BE2C (cell line): ENCODE measurements around the gene KRT76.

ENCODE experiments used
- DNase-seq: peaks from one replicate; pipeline ENCODE4 v3.0.0-alpha.2; 2020
- H3K27me3 ChIP-seq: fragments of 250-450 bp; sonication (Bioruptor Pico); 2 replicates; pipeline ENCODE4 v1.5.1; 2020; ENCODE audit warnings: mild to moderate bottlenecking
- H3K36me3 ChIP-seq: fragments of 250-450 bp; sonication (Bioruptor Pico); 2 replicates; pipeline ENCODE4 v1.5.1; 2020; ENCODE audit warnings: mild to moderate bottlenecking
- H3K4me1 ChIP-seq: fragments of 250-450 bp; sonication (Bioruptor Pico); 2 replicates; pipeline ENCODE4 v1.5.1; 2020
- H3K4me3 ChIP-seq: 2 replicates; pipeline ENCODE4 v1.5.1; 2011; ENCODE audit warnings: low read depth, low read length
- H3K9me3 ChIP-seq: fragments of 250-450 bp; sonication (Bioruptor Pico); 2 replicates; pipeline ENCODE4 v1.5.1; 2020
- TF ChIP-seq, protein P1 (sequence below): IDR thresholded peaks from 2 replicates; pipeline ENCODE4 v1.5.1; 2012; ENCODE audit warnings: mild to moderate bottlenecking, low read depth, low read length

Gene KRT76

DNA sequence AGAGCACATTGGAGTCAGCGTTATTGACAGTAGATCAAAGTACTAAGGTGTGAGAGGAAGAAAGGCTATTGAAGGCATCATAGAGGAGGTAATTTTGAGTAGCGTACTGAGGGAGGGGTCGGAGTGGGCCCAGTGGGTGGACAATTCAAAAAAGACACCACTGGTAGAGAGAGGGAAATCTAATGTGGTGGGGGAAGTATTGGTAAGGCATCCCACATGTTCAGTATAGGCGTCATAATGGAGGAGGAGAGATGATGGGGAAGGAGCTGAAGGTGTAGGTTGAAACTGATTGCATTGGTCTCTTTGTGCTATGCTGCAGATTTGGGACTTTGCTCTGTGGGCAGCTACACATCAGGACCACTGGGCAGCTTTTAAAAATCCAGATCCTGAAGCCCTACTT lies 50.1 kb downstream of the KRT76 start:
- TF ChIP-seq, protein P1, sequence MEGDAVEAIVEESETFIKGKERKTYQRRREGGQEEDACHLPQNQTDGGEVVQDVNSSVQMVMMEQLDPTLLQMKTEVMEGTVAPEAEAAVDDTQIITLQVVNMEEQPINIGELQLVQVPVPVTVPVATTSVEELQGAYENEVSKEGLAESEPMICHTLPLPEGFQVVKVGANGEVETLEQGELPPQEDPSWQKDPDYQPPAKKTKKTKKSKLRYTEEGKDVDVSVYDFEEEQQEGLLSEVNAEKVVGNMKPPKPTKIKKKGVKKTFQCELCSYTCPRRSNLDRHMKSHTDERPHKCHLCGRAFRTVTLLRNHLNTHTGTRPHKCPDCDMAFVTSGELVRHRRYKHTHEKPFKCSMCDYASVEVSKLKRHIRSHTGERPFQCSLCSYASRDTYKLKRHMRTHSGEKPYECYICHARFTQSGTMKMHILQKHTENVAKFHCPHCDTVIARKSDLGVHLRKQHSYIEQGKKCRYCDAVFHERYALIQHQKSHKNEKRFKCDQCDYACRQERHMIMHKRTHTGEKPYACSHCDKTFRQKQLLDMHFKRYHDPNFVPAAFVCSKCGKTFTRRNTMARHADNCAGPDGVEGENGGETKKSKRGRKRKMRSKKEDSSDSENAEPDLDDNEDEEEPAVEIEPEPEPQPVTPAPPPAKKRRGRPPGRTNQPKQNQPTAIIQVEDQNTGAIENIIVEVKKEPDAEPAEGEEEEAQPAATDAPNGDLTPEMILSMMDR: no peak
- no peak for DNase-seq

DNA sequence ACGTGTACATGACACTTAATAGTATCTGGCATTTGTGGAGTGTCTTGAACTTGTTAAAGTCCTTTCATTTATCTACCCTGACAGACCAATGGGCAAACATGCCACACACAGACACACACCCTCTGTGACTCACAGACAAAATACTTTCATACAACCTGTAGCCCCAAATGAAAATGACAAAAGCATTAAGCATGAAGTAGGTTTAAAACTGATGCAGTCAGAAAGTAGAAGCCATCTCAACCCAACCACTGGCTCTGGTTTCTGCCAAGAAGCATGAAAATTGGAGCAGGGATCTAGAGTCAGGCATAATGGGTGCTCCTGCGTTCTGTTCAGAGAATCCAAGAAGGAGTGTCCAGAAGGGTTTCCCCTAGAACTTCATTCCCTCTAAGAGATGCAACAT lies 50.7 kb downstream of the KRT76 start:
- TF ChIP-seq, protein P1: no peak
- Histone ChIP-seq H3K36me3 (no peaks in the 10 kb centered on the region), H3K4me1 (no peaks in the 10 kb centered on the region), H3K27me3 (peaks cover 42% of the 10 kb centered on the region), H3K9me3 (no peaks in the 10 kb centered on the region), H3K4me3 (no peak overlapping the region)
- no peak for DNase-seq

More for the DNA sequence above, 50.1 kb downstream of the KRT76 start:
- H3K9me3 ChIP-seq: no peaks in the 10 kb centered on the region
- no peak overlapping the region for H3K4me3 ChIP-seq
- H3K27me3 ChIP-seq: peaks cover 48% of the 10 kb centered on the region
- H3K36me3 ChIP-seq: no peaks in the 10 kb centered on the region
- no peaks in the 10 kb centered on the region for H3K4me1 ChIP-seq

DNA sequence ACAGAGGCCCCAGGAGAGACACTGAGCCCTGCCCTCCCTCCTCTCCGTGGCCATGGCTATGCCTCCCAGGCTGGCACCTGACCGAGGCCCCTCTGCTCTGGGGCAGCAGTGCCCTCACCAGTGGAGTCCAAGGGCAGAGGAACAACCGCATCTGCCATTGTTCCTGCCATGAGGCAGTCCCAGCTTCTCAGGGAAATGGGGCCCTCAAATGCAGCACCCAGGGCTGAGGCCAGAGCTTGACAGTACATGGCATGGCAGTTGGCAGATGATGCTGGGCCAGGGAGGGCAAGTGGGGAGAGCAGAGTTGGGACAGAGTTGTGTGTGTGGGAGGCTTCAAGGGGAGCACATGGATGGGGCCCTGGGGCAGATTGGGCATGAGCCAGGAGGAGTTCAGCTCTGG lies 52.8 kb downstream of the KRT76 start:
- no peak for DNase-seq
- Histone ChIP-seq H3K36me3 (no peaks in the 10 kb centered on the region), H3K4me3 (no peak overlapping the region), H3K9me3 (no peaks in the 10 kb centered on the region), H3K27me3 (peaks cover 22% of the 10 kb centered on the region), H3K4me1 (no peaks in the 10 kb centered on the region)
- TF ChIP-seq, protein P1: no peak

DNA sequence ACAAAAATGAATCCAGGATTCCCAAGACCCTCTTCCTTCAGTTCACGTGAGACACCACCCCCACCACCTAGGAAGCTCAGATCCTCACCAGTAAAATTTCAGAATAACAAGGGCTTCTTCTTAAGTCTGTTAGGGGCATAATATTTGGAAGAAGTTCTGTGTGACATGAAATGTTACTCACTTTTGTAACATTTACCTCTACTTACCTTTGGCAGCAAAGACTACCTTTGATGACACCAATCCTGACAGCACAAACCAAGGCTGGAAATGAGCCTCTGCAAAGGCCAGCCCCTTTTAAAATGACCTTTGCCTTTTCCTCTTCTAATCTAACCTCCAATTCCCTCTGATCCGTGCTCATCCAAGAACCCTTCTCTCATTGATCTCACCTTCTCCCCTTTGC lies 54.5 kb downstream of the KRT76 start:
- H3K9me3 ChIP-seq: no peaks in the 10 kb centered on the region
- H3K4me1 ChIP-seq: no peaks in the 10 kb centered on the region
- peaks cover 12% of the 10 kb centered on the region for H3K27me3 ChIP-seq
- no peak overlapping the region for H3K4me3 ChIP-seq
- no peaks in the 10 kb centered on the region for H3K36me3 ChIP-seq
- no peak for DNase-seq
- TF ChIP-seq, protein P1: no peak

DNA sequence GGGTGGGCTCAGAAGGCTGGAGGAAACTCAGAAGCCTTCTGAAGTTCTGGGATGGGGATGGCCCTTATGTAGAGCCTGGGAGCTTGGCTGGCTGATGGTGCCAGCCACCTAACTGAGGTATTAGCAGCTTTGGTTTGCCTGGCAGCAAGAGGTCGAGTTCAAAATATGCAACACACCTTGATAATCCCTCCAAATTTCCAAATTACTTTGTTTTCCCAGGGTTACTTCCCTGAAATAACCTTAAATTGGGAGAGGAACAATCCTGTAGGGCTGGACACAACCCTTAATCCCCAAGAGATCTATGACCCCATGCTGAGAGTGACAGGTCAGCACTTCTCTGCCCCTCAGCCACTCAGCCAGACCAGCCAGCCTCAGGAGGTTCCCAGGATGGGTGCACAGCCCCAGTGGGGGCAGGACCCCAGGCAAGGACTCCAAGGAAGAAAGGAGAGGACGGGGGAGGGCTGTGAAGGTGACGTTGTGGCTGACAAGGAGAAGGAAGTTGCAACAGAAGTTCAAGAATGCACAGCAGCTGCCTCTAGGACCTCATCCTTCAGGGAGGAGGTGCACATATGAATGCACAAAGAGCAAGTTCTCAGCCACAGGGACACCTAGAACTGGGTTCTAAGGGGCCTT lies 55.2 kb downstream of the KRT76 start:
- no peaks in the 10 kb centered on the region for H3K9me3 ChIP-seq
- H3K27me3 ChIP-seq: peaks cover 15% of the 10 kb centered on the region
- no peak for DNase-seq
- no peaks in the 10 kb centered on the region for H3K4me1 ChIP-seq
- H3K36me3 ChIP-seq: no peaks in the 10 kb centered on the region
- H3K4me3 ChIP-seq: no peak overlapping the region
- TF ChIP-seq, protein P1: no peak

DNA sequence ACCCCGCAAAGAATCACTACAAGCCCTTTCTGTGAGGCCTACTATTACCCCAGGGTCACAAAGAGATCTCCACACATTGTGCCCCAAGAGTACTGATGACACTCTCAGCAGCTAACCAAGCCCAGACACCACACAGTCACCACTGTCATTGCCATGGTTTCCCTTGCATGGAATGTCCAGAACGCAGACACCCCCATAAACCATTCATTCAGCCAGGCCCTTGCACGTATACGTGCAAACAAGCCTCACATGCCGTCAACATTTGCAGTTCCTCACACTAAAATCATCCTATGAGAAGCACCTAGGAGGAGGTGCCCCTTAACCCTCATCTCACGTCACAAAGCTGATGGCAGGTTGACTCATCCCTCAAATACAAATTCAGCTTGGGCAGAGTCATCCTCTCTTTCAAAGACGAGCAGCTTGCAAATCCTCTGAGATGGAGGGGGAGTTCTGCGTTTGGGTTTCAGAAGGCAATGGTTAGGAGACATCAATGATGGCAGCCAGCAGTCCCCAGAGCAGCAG lies 56.7 kb downstream of the KRT76 start:
- Histone ChIP-seq H3K36me3 (no peaks in the 10 kb centered on the region), H3K4me1 (no peaks in the 10 kb centered on the region), H3K4me3 (no peak overlapping the region), H3K9me3 (no peaks in the 10 kb centered on the region), H3K27me3 (peaks cover 21% of the 10 kb centered on the region)
- DNase-seq: no peak
- TF ChIP-seq, protein P1: no peak
